HEK293 (cell line): Measurements from ENCODE around the gene GRB7.

ENCODE experiments used
- FEZF1 ChIP-seq: fragments of 450-650 bp; formaldehyde crosslinking; IDR thresholded peaks from 2 replicates; pipeline ENCODE4 v1.5.1; 2016; ENCODE audit warnings: missing biosample characterization, missing genetic modification characterization
- HOXC10 ChIP-seq: sonication (generic); formaldehyde crosslinking; IDR thresholded peaks from 2 replicates; pipeline ENCODE4 v1.8.1; 2023; ENCODE audit warnings: mild to moderate bottlenecking, missing genetic modification reagents
- KLF10 ChIP-seq: fragments of 450-650 bp; IDR thresholded peaks from 2 replicates; pipeline ENCODE4 v1.5.1; 2018; ENCODE audit warnings: missing biosample characterization, mild to moderate bottlenecking, missing genetic modification characterization
- KLF7 ChIP-seq: fragments of 450-650 bp; formaldehyde crosslinking; IDR thresholded peaks from 2 replicates; pipeline ENCODE4 v1.5.1; 2016; ENCODE audit warnings: missing biosample characterization, missing genetic modification characterization, borderline replicate concordance
- OSR2 ChIP-seq: fragments of 450-650 bp; formaldehyde crosslinking; IDR thresholded peaks from 2 replicates; pipeline ENCODE4 v1.5.1; 2016; ENCODE audit warnings: missing biosample characterization, missing genetic modification characterization
- OVOL3 ChIP-seq: fragments of 450-650 bp; formaldehyde crosslinking; IDR thresholded peaks from 2 replicates; pipeline ENCODE4 v1.5.1; 2016; ENCODE audit warnings: missing biosample characterization, missing genetic modification characterization
- REPIN1 ChIP-seq: fragments of 450-650 bp; formaldehyde crosslinking; IDR thresholded peaks from 2 replicates; pipeline ENCODE4 v1.5.1; 2017; ENCODE audit warnings: missing biosample characterization, missing genetic modification characterization, low read depth
- SCRT2 ChIP-seq: fragments of 450-650 bp; formaldehyde crosslinking; IDR thresholded peaks from 2 replicates; pipeline ENCODE4 v1.5.1; 2016; ENCODE audit warnings: missing biosample characterization, missing genetic modification characterization
- SP2 ChIP-seq: fragments of 450-650 bp; formaldehyde crosslinking; IDR thresholded peaks from 2 replicates; pipeline ENCODE4 v1.5.1; 2016; ENCODE audit warnings: missing biosample characterization, missing genetic modification characterization
- TCF7L2 ChIP-seq: IDR thresholded peaks from 2 replicates; pipeline ENCODE4 v1.6.1; 2011; ENCODE audit warnings: low read depth, mild to moderate bottlenecking, inconsistent platforms, low read length, moderate library complexity, borderline replicate concordance
- YY1 ChIP-seq: fragments of 450-650 bp; formaldehyde crosslinking; IDR thresholded peaks from 2 replicates; pipeline ENCODE4 v1.5.1; 2018; ENCODE audit warnings: missing biosample characterization, missing genetic modification characterization
- ZBTB20 ChIP-seq: fragments of 450-650 bp; formaldehyde crosslinking; IDR thresholded peaks from 2 replicates; pipeline ENCODE4 v1.5.1; 2016; ENCODE audit warnings: missing biosample characterization, missing genetic modification characterization
- ZNF2 ChIP-seq: fragments of 450-650 bp; formaldehyde crosslinking; IDR thresholded peaks from 2 replicates; pipeline ENCODE4 v1.5.1; 2016; ENCODE audit warnings: missing biosample characterization, missing genetic modification characterization
- ZNF37A ChIP-seq: fragments of 450-650 bp; IDR thresholded peaks from 2 replicates; pipeline ENCODE4 v1.5.1; 2018; ENCODE audit warnings: missing biosample characterization, missing genetic modification characterization
- ZNF48 ChIP-seq: fragments of 450-650 bp; formaldehyde crosslinking; IDR thresholded peaks from 2 replicates; pipeline ENCODE4 v1.5.1; 2016; ENCODE audit warnings: missing biosample characterization, missing genetic modification characterization
- ZNF555 ChIP-seq: fragments of 450-650 bp; formaldehyde crosslinking; conservative IDR thresholded peaks from 2 replicates; pipeline ENCODE4 v1.5.1; 2017; ENCODE audit warnings: missing biosample characterization, mild to moderate bottlenecking, missing genetic modification characterization, inconsistent platforms
- ZNF561 ChIP-seq: fragments of 450-650 bp; IDR thresholded peaks from 2 replicates; pipeline ENCODE4 v1.5.1; 2018; ENCODE audit warnings: missing biosample characterization, missing genetic modification characterization, borderline replicate concordance
- ZNF610 ChIP-seq: fragments of 450-650 bp; formaldehyde crosslinking; IDR thresholded peaks from 2 replicates; pipeline ENCODE4 v1.5.1; 2016; ENCODE audit warnings: missing biosample characterization, missing genetic modification characterization, borderline replicate concordance
- ZNF747 ChIP-seq: fragments of 450-650 bp; formaldehyde crosslinking; IDR thresholded peaks from 2 replicates; pipeline ENCODE4 v1.5.1; 2016; ENCODE audit warnings: missing biosample characterization, missing genetic modification characterization
- ZNF768 ChIP-seq: fragments of 450-650 bp; formaldehyde crosslinking; IDR thresholded peaks from 2 replicates; pipeline ENCODE4 v1.5.1; 2018; ENCODE audit warnings: missing biosample characterization, mild to moderate bottlenecking, missing genetic modification characterization
- ZNF777 ChIP-seq: fragments of 450-650 bp; formaldehyde crosslinking; IDR thresholded peaks from 2 replicates; pipeline ENCODE4 v1.5.1; 2017; ENCODE audit warnings: missing biosample characterization, missing genetic modification characterization, borderline replicate concordance
- ZNF791 ChIP-seq: fragments of 450-650 bp; formaldehyde crosslinking; IDR thresholded peaks from 2 replicates; pipeline ENCODE4 v1.5.1; 2016; ENCODE audit warnings: missing biosample characterization, missing genetic modification characterization
- ZNF843 ChIP-seq: fragments of 450-650 bp; formaldehyde crosslinking; IDR thresholded peaks from 2 replicates; pipeline ENCODE4 v1.5.1; 2016; ENCODE audit warnings: missing biosample characterization, missing genetic modification characterization
- ZSCAN30 ChIP-seq: fragments of 450-650 bp; IDR thresholded peaks from 2 replicates; pipeline ENCODE4 v1.5.1; 2018; ENCODE audit warnings: missing biosample characterization, mild to moderate bottlenecking, missing genetic modification characterization, moderate library complexity
- TF ChIP-seq, protein P1 (sequence below): fragments of 450-650 bp; formaldehyde crosslinking; IDR thresholded peaks from 2 replicates; pipeline ENCODE4; 2016; ENCODE audit warnings: missing biosample characterization, missing genetic modification characterization
- TF ChIP-seq, protein P2 (sequence below): sonication (generic); formaldehyde crosslinking; IDR thresholded peaks from 2 replicates; pipeline ENCODE4 v1.8.1; 2022; ENCODE audit warnings: mild to moderate bottlenecking, moderate library complexity, missing genetic modification reagents
- TF ChIP-seq, protein P3 (sequence below): fragments of 450-650 bp; formaldehyde crosslinking; IDR thresholded peaks from 2 replicates; pipeline ENCODE4 v1.5.1; 2016; ENCODE audit warnings: missing biosample characterization, missing genetic modification characterization
- TF ChIP-seq, protein P4 (sequence below): fragments of 450-650 bp; formaldehyde crosslinking; IDR thresholded peaks from 2 replicates; pipeline ENCODE4 v1.5.1; 2016; ENCODE audit warnings: missing biosample characterization, missing genetic modification characterization
- TF ChIP-seq, protein P5 (sequence below): fragments of 450-650 bp; formaldehyde crosslinking; IDR thresholded peaks from 2 replicates; pipeline ENCODE4 v1.5.1; 2016; ENCODE audit warnings: missing biosample characterization, missing genetic modification characterization
- TF ChIP-seq, protein P6 (sequence below): fragments of 450-650 bp; formaldehyde crosslinking; IDR thresholded peaks from 2 replicates; pipeline ENCODE4 v1.5.1; 2016; ENCODE audit warnings: missing biosample characterization, missing genetic modification characterization

The GRB7 gene

DNA sequence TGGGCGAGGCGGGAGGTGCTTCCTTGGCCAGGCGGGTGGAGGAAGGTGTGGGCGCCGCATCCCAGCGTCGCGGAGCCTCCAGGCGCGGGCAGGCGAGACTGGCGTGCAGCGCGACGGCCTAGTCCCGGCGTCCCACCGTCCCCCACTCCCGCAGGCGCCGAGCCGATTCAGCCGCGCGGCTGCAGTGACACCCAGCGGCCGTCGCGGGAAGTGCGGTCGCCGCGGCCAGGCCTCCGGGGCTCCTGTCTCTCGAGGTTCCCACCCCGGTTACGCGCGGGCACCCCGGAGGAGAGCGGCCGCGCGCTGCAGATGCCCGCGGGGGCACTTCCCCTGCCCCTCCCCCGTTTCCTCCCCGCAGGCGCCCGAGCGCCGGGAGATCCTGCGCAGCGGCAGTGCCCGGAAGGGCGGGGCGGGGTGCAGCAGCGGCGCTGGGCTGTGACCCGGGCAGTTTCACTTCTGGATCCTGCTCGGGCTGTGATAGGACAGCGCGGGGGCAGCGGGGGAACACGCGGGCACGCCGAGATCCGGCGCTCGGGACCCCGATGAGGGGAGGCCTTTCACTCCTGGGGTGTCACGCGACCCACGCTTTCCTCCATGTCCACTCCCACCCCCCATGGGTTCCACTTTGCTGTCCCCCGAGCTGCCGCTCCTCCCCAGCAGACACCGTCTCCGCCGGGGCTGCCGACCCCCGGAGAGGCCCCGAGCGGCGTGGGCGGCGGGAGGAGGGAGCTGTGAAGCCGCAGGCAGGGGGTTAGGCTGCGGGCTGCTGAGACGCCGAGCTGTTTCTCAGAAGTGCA, 16.6 kb downstream of the GRB7 start (continued):
- TF ChIP-seq, protein P1, sequence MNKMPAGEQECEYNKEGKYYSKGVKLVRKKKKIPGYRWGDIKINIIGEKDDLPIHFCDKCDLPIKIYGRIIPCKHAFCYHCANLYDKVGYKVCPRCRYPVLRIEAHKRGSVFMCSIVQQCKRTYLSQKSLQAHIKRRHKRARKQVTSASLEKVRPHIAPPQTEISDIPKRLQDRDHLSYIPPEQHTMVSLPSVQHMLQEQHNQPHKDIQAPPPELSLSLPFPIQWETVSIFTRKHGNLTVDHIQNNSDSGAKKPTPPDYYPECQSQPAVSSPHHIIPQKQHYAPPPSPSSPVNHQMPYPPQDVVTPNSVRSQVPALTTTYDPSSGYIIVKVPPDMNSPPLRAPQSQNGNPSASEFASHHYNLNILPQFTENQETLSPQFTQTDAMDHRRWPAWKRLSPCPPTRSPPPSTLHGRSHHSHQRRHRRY: no peak
- TF ChIP-seq OSR2 (0 out of 2 replicates have a peak, but pooled peaks have one; percentile 16), ZBTB20 (tag by site-specific recombination) (peak; percentile 78; the same call in 1 of the 2 replicates), ZNF777 (no peak), ZNF555 (tag by site-specific recombination) (no peak), TCF7L2 (peak; percentile 43; the same call in 1 of the 2 replicates), KLF7 (no peak), ZNF768 (tag by site-specific recombination) (no peak), ZNF2 (tag by site-specific recombination) (no peak), ZNF37A (tag by site-specific recombination) (no peak), ZNF791 (tag by site-specific recombination) (no peak), SCRT2 (no peak), ZNF561 (tag by site-specific recombination) (peak; percentile 91), ZNF843 (tag by site-specific recombination) (no peak), FEZF1 (tag by site-specific recombination) (no peak), KLF10 (tag by site-specific recombination) (peak; percentile 52), ZNF48 (tag by site-specific recombination) (no peak), REPIN1 (tag by site-specific recombination) (no peak), OVOL3 (tag by site-specific recombination) (no peak), SP2 (tag by site-specific recombination) (peak; percentile 63), HOXC10 (CRISPR knock-in tag) (0 out of 2 replicates have a peak, but pooled peaks have one; percentile 0), ZNF610 (tag by site-specific recombination) (0 out of 2 replicates have a peak, but pooled peaks have one; percentile 51), ZNF747 (tag by site-specific recombination) (no peak), ZSCAN30 (tag by site-specific recombination) (peak; percentile 83), YY1 (no peak)
- TF ChIP-seq, protein P2, sequence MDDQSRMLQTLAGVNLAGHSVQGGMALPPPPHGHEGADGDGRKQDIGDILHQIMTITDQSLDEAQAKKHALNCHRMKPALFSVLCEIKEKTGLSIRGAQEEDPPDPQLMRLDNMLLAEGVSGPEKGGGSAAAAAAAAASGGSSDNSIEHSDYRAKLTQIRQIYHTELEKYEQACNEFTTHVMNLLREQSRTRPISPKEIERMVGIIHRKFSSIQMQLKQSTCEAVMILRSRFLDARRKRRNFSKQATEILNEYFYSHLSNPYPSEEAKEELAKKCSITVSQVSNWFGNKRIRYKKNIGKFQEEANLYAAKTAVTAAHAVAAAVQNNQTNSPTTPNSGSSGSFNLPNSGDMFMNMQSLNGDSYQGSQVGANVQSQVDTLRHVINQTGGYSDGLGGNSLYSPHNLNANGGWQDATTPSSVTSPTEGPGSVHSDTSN (CRISPR knock-in tag): peak; percentile 93
- TF ChIP-seq, protein P3, sequence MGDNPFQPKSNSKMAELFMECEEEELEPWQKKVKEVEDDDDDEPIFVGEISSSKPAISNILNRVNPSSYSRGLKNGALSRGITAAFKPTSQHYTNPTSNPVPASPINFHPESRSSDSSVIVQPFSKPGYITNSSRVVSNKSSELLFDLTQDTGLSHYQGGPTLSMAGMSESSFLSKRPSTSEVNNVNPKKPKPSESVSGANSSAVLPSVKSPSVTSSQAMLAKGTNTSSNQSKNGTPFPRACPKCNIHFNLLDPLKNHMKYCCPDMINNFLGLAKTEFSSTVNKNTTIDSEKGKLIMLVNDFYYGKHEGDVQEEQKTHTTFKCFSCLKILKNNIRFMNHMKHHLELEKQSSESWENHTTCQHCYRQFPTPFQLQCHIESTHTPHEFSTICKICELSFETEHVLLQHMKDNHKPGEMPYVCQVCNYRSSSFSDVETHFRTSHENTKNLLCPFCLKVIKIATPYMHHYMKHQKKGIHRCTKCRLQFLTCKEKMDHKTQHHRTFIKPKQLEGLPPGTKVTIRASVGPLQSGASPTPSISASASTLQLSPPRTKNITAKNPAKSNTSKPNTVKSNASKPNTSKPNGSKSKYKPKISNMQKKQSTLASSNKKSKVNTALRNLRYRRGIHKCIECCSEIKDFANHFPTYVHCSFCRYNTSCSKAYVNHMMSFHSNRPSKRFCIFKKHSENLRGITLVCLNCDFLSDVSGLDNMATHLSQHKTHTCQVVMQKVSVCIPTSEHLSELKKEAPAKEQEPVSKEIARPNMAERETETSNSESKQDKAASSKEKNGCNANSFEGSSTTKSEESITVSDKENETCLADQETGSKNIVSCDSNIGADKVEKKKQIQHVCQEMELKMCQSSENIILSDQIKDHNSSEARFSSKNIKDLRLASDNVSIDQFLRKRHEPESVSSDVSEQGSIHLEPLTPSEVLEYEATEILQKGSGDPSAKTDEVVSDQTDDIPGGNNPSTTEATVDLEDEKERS (tag by site-specific recombination): no peak
- TF ChIP-seq, protein P4, sequence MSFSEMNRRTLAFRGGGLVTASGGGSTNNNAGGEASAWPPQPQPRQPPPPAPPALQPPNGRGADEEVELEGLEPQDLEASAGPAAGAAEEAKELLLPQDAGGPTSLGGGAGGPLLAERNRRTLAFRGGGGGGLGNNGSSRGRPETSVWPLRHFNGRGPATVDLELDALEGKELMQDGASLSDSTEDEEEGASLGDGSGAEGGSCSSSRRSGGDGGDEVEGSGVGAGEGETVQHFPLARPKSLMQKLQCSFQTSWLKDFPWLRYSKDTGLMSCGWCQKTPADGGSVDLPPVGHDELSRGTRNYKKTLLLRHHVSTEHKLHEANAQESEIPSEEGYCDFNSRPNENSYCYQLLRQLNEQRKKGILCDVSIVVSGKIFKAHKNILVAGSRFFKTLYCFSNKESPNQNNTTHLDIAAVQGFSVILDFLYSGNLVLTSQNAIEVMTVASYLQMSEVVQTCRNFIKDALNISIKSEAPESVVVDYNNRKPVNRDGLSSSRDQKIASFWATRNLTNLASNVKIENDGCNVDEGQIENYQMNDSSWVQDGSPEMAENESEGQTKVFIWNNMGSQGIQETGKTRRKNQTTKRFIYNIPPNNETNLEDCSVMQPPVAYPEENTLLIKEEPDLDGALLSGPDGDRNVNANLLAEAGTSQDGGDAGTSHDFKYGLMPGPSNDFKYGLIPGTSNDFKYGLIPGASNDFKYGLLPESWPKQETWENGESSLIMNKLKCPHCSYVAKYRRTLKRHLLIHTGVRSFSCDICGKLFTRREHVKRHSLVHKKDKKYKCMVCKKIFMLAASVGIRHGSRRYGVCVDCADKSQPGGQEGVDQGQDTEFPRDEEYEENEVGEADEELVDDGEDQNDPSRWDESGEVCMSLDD (tag by site-specific recombination): peak; percentile 89
- TF ChIP-seq, protein P5, sequence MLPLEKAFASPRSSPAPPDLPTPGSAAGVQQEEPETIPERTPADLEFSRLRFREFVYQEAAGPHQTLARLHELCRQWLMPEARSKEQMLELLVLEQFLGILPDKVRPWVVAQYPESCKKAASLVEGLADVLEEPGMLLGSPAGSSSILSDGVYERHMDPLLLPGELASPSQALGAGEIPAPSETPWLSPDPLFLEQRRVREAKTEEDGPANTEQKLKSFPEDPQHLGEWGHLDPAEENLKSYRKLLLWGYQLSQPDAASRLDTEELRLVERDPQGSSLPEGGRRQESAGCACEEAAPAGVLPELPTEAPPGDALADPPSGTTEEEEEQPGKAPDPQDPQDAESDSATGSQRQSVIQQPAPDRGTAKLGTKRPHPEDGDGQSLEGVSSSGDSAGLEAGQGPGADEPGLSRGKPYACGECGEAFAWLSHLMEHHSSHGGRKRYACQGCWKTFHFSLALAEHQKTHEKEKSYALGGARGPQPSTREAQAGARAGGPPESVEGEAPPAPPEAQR (tag by site-specific recombination): no peak
- TF ChIP-seq, protein P6, sequence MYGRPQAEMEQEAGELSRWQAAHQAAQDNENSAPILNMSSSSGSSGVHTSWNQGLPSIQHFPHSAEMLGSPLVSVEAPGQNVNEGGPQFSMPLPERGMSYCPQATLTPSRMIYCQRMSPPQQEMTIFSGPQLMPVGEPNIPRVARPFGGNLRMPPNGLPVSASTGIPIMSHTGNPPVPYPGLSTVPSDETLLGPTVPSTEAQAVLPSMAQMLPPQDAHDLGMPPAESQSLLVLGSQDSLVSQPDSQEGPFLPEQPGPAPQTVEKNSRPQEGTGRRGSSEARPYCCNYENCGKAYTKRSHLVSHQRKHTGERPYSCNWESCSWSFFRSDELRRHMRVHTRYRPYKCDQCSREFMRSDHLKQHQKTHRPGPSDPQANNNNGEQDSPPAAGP: peak; percentile 72; the same call in 1 of the 2 replicates
